ENCODE measurements around the gene HSD3B1.

GRCh38 chr1:119551218-119551617 is 44.2 kb downstream of the HSD3B1 start:
- TF ChIP-seq CTCF (conservative IDR thresholded peaks at IDR 0.05; ENCODE audit: low read length) (no peak), EZH2phosphoT487 (IDR thresholded peaks at IDR 0.05; ENCODE audit: borderline replicate concordance) (no peak)

Measured in Loucy (cell line).